ENCODE measurements around the gene NBPF12. TPM values are rescaled to one million over a fixed set of nuclear protein-coding genes. Genes with fewer than 3 reads are reported as not detected.
"Not testable (repeated sequence)": the region's sequence is repeated elsewhere in the genome, so short reads cannot be mapped to it uniquely, and the experiment has no call there.

NBPF12 gene
- total RNA-seq, 2 experiments from 2014 or later = 26.4 TPM

- ATAC-seq (ENCODE audit: poor library complexity); DNase-seq; CTCF ChIA-PET; H3K4me3 Mint-ChIP-seq; H3K4me1 ChIP-seq (ENCODE audit: insufficient read depth, low read length); H3K4me1 Mint-ChIP-seq (ENCODE audit: low read depth); H3K27ac ChIP-seq (ENCODE audit: low read depth in 1 of 2, low read length in 2 of 2); H3K4me3 ChIP-seq (ENCODE audit: low read length); H3K9me3 Mint-ChIP-seq; H3K9me3 ChIP-seq (ENCODE audit: control insufficient read depth in 1 of 2, insufficient read depth in 1 of 2, low read length in 2 of 2); H3K27ac Mint-ChIP-seq; intact Hi-C loops (cut with DNase I, micrococcal nuclease); H3K27me3 ChIP-seq (ENCODE audit: control insufficient read depth in 1 of 2, insufficient read depth in 2 of 2, low read length in 2 of 2); POLR2A ChIA-PET; H3K27me3 Mint-ChIP-seq: not testable (repeated sequence)
- peaks cover 17% of the 10 kb centered on the region for H3K36me3 Mint-ChIP-seq (ENCODE audit: low read depth)
- peaks cover 12% of the 10 kb centered on the region for H3K36me3 ChIP-seq (ENCODE audit: insufficient read depth, low read length)
These were observed 47.7 kb downstream of the NBPF12 start for GRCh38 chr1:146985855-146986254.

GRCh38 chr1:146986450-146986849, 48.3 kb downstream of the NBPF12 start:
- H3K4me1 ChIP-seq (ENCODE audit: insufficient read depth, low read length); H3K27ac Mint-ChIP-seq; H3K4me3 ChIP-seq (ENCODE audit: low read length); ATAC-seq (ENCODE audit: poor library complexity); H3K4me3 Mint-ChIP-seq; H3K9me3 ChIP-seq (ENCODE audit: control insufficient read depth in 1 of 2, insufficient read depth in 1 of 2, low read length in 2 of 2); H3K9me3 Mint-ChIP-seq; intact Hi-C loops (cut with DNase I, micrococcal nuclease); H3K27me3 ChIP-seq (ENCODE audit: control insufficient read depth in 1 of 2, insufficient read depth in 2 of 2, low read length in 2 of 2); H3K27ac ChIP-seq (ENCODE audit: low read depth in 1 of 2, low read length in 2 of 2); DNase-seq; H3K4me1 Mint-ChIP-seq (ENCODE audit: low read depth); CTCF ChIA-PET; H3K27me3 Mint-ChIP-seq; POLR2A ChIA-PET: not testable (repeated sequence)
- H3K36me3 ChIP-seq (ENCODE audit: insufficient read depth, low read length) = peaks cover 12% of the 10 kb centered on the region
- H3K36me3 Mint-ChIP-seq (ENCODE audit: low read depth) = peaks cover 17% of the 10 kb centered on the region

- H3K4me3 Mint-ChIP-seq; H3K9me3 Mint-ChIP-seq; intact Hi-C loops (cut with DNase I, micrococcal nuclease); POLR2A ChIA-PET; H3K27ac ChIP-seq (ENCODE audit: low read depth in 1 of 2, low read length in 2 of 2); H3K4me1 ChIP-seq (ENCODE audit: insufficient read depth, low read length); DNase-seq; ATAC-seq (ENCODE audit: poor library complexity); H3K27me3 Mint-ChIP-seq; CTCF ChIA-PET; H3K27me3 ChIP-seq (ENCODE audit: control insufficient read depth in 1 of 2, insufficient read depth in 2 of 2, low read length in 2 of 2); H3K9me3 ChIP-seq (ENCODE audit: control insufficient read depth in 1 of 2, insufficient read depth in 1 of 2, low read length in 2 of 2); H3K4me1 Mint-ChIP-seq (ENCODE audit: low read depth); H3K27ac Mint-ChIP-seq; H3K4me3 ChIP-seq (ENCODE audit: low read length): not testable (repeated sequence)
- peaks cover 17% of the 10 kb centered on the region for H3K36me3 Mint-ChIP-seq (ENCODE audit: low read depth)
- peaks cover 12% of the 10 kb centered on the region for H3K36me3 ChIP-seq (ENCODE audit: insufficient read depth, low read length)
These were observed 49.4 kb downstream of the NBPF12 start for GRCh38 chr1:146987502-146987901.

- POLR2A ChIA-PET; H3K27ac Mint-ChIP-seq; CTCF ChIA-PET; H3K27me3 ChIP-seq (ENCODE audit: control insufficient read depth in 1 of 2, insufficient read depth in 2 of 2, low read length in 2 of 2); H3K27ac ChIP-seq (ENCODE audit: low read depth in 1 of 2, low read length in 2 of 2); H3K9me3 ChIP-seq (ENCODE audit: control insufficient read depth in 1 of 2, insufficient read depth in 1 of 2, low read length in 2 of 2); H3K4me1 Mint-ChIP-seq (ENCODE audit: low read depth); H3K4me3 Mint-ChIP-seq; DNase-seq; H3K9me3 Mint-ChIP-seq; intact Hi-C loops (cut with DNase I, micrococcal nuclease); H3K4me1 ChIP-seq (ENCODE audit: insufficient read depth, low read length); ATAC-seq (ENCODE audit: poor library complexity); H3K4me3 ChIP-seq (ENCODE audit: low read length); H3K27me3 Mint-ChIP-seq: not testable (repeated sequence)
- peaks cover 22% of the 10 kb centered on the region for H3K36me3 Mint-ChIP-seq (ENCODE audit: low read depth)
- peaks cover 12% of the 10 kb centered on the region for H3K36me3 ChIP-seq (ENCODE audit: insufficient read depth, low read length)
These were observed 51.3 kb downstream of the NBPF12 start for GRCh38 chr1:146989455-146989854.

GRCh38 chr1:147008495-147008894, 70.4 kb downstream of the NBPF12 start:
- H3K9me3 ChIP-seq (ENCODE audit: control insufficient read depth in 1 of 2, insufficient read depth in 1 of 2, low read length in 2 of 2); H3K27me3 Mint-ChIP-seq; intact Hi-C loops (cut with DNase I, micrococcal nuclease); POLR2A ChIA-PET; H3K4me3 ChIP-seq (ENCODE audit: low read length); H3K27ac Mint-ChIP-seq; H3K9me3 Mint-ChIP-seq; CTCF ChIA-PET; H3K27ac ChIP-seq (ENCODE audit: low read depth in 1 of 2, low read length in 2 of 2); H3K4me3 Mint-ChIP-seq; H3K27me3 ChIP-seq (ENCODE audit: control insufficient read depth in 1 of 2, insufficient read depth in 2 of 2, low read length in 2 of 2); DNase-seq; H3K36me3 ChIP-seq (ENCODE audit: insufficient read depth, low read length); H3K4me1 Mint-ChIP-seq (ENCODE audit: low read depth); ATAC-seq (ENCODE audit: poor library complexity); H3K36me3 Mint-ChIP-seq (ENCODE audit: low read depth); H3K4me1 ChIP-seq (ENCODE audit: insufficient read depth, low read length): not testable (repeated sequence)

GRCh38 chr1:147026975-147027374, 88.9 kb downstream of the NBPF12 start:
- CTCF ChIA-PET; H3K36me3 Mint-ChIP-seq (ENCODE audit: low read depth); H3K9me3 ChIP-seq (ENCODE audit: control insufficient read depth in 1 of 2, insufficient read depth in 1 of 2, low read length in 2 of 2); H3K27ac Mint-ChIP-seq; POLR2A ChIA-PET; ATAC-seq (ENCODE audit: poor library complexity); H3K4me1 ChIP-seq (ENCODE audit: insufficient read depth, low read length); DNase-seq; H3K4me1 Mint-ChIP-seq (ENCODE audit: low read depth); H3K4me3 Mint-ChIP-seq; H3K36me3 ChIP-seq (ENCODE audit: insufficient read depth, low read length); H3K27ac ChIP-seq (ENCODE audit: low read depth in 1 of 2, low read length in 2 of 2); H3K4me3 ChIP-seq (ENCODE audit: low read length); intact Hi-C loops (cut with DNase I, micrococcal nuclease); H3K9me3 Mint-ChIP-seq; H3K27me3 ChIP-seq (ENCODE audit: control insufficient read depth in 1 of 2, insufficient read depth in 2 of 2, low read length in 2 of 2); H3K27me3 Mint-ChIP-seq: not testable (repeated sequence)

- ATAC-seq (ENCODE audit: poor library complexity); H3K4me3 Mint-ChIP-seq; H3K9me3 Mint-ChIP-seq; H3K27me3 Mint-ChIP-seq; intact Hi-C loops (cut with DNase I, micrococcal nuclease); H3K4me3 ChIP-seq (ENCODE audit: low read length); POLR2A ChIA-PET; H3K4me1 ChIP-seq (ENCODE audit: insufficient read depth, low read length); H3K36me3 ChIP-seq (ENCODE audit: insufficient read depth, low read length); DNase-seq; H3K36me3 Mint-ChIP-seq (ENCODE audit: low read depth); H3K27me3 ChIP-seq (ENCODE audit: control insufficient read depth in 1 of 2, insufficient read depth in 2 of 2, low read length in 2 of 2); H3K27ac ChIP-seq (ENCODE audit: low read depth in 1 of 2, low read length in 2 of 2); H3K9me3 ChIP-seq (ENCODE audit: control insufficient read depth in 1 of 2, insufficient read depth in 1 of 2, low read length in 2 of 2); H3K4me1 Mint-ChIP-seq (ENCODE audit: low read depth); CTCF ChIA-PET; H3K27ac Mint-ChIP-seq: not testable (repeated sequence)
These were observed 92.0 kb downstream of the NBPF12 start for GRCh38 chr1:147030066-147030653.

Measured in CD4-positive, alpha-beta T cell (primary cell).